ACC112 (cell line): ENCODE results near the gene PRAMEF5.
"Not testable (repeated sequence)": the region's sequence is repeated elsewhere in the genome, so short reads cannot be mapped to it uniquely, and the experiment has no call there.

Experiments used
- H2AFZ ChIP-seq: fragments of 200-600 bp; sonication (generic); one replicate; pipeline ENCODE4 v1.6.0; 2017; ENCODE audit warnings: antibody characterized with exemption, low read length; ENCODE audit not compliant: unreplicated experiment
- H3K27ac ChIP-seq: fragments of 200-600 bp; sonication (generic); 2 replicates; pipeline ENCODE4 v1.5.1; 2014; ENCODE audit warnings: low read depth, mild to moderate bottlenecking, antibody characterized with exemption, low read length, moderate library complexity
- H3K27me3 ChIP-seq: fragments of 200-600 bp; sonication (generic); 2 replicates; pipeline ENCODE4 v1.6.1; 2014; ENCODE audit warnings: mild to moderate bottlenecking, antibody characterized with exemption, low read length, moderate library complexity, mixed read lengths; ENCODE audit not compliant: insufficient read depth
- H3K36me3 ChIP-seq: fragments of 200-600 bp; sonication (generic); 2 replicates; pipeline ENCODE4 v1.6.1; 2016; ENCODE audit warnings: mild to moderate bottlenecking, antibody characterized with exemption, low read length, moderate library complexity, mixed read lengths; ENCODE audit not compliant: insufficient read depth
- H3K4me1 ChIP-seq: fragments of 200-600 bp; sonication (generic); one replicate; pipeline ENCODE4 v1.6.1; 2016; ENCODE audit warnings: low read length, mixed read lengths; ENCODE audit not compliant: insufficient read depth, unreplicated experiment, control insufficient read depth
- H3K4me3 ChIP-seq: fragments of 200-600 bp; sonication (generic); 2 replicates; pipeline ENCODE4 v1.5.1; 2014; ENCODE audit warnings: mild to moderate bottlenecking, low read depth, low read length
- H3K79me2 ChIP-seq: fragments of 200-600 bp; sonication (generic); one replicate; pipeline ENCODE4 v1.6.0; 2016; ENCODE audit warnings: low read length; ENCODE audit not compliant: control insufficient read depth, unreplicated experiment, insufficient read depth

Gene PRAMEF5

DNA sequence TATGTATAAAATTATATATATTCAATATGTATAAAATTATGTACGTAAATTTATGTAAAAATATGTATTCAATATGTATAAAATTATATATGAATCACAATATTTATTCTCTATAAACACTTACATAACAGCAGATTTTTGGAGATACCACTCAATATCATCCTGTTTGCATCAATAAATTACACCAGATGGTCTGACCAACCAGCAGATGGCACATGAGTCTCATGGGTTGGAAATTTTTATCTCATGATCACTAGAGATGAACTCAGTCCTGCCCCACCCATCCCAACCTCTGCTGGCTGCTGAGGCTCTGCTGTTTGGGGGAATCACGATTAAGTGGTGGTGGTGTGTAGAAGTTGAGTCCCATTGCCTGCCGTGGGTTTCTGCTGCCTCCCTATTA is 25.6 kb downstream of the PRAMEF5 start:
- not testable (repeated sequence) for H2AFZ ChIP-seq, H3K4me1 ChIP-seq, H3K4me3 ChIP-seq, H3K79me2 ChIP-seq, H3K36me3 ChIP-seq, H3K27me3 ChIP-seq, H3K27ac ChIP-seq

DNA sequence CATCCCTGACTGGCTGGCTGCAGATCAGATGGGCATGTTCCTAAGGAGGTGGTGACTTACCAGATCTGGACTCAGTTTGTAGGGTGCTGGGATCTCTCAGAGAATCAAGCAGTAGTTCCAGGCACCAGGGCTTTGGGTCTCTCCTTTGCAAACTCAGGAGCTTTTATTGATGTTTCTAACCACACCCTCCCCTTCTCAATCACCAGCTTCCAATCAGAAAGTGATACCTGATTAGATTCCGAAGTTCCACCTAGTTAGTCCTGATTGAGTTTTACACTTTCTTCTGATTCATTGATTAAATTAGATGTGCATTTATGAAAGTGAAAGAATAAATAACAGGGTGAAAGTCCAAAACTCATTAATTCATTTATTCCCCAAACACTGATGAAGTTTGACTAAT is 31.0 kb downstream of the PRAMEF5 start, which contains the start of gene PRAMEF8:
PRAMEF8 (minus strand) TSS at position 101 of the 400 bp plus-strand sequence. CDS start 1,046 bp downstream, outside the sequence.
- H3K36me3 ChIP-seq, H3K27ac ChIP-seq, H3K4me1 ChIP-seq, H3K27me3 ChIP-seq, H3K79me2 ChIP-seq, H3K4me3 ChIP-seq, H2AFZ ChIP-seq: not testable (repeated sequence)

- H3K79me2 ChIP-seq, H3K4me3 ChIP-seq, H3K27me3 ChIP-seq, H3K4me1 ChIP-seq, H2AFZ ChIP-seq, H3K36me3 ChIP-seq, H3K27ac ChIP-seq: not testable (repeated sequence)
Measured at GRCh38 chr1:13289030-13289429, 35.0 kb downstream of the PRAMEF5 start.

DNA sequence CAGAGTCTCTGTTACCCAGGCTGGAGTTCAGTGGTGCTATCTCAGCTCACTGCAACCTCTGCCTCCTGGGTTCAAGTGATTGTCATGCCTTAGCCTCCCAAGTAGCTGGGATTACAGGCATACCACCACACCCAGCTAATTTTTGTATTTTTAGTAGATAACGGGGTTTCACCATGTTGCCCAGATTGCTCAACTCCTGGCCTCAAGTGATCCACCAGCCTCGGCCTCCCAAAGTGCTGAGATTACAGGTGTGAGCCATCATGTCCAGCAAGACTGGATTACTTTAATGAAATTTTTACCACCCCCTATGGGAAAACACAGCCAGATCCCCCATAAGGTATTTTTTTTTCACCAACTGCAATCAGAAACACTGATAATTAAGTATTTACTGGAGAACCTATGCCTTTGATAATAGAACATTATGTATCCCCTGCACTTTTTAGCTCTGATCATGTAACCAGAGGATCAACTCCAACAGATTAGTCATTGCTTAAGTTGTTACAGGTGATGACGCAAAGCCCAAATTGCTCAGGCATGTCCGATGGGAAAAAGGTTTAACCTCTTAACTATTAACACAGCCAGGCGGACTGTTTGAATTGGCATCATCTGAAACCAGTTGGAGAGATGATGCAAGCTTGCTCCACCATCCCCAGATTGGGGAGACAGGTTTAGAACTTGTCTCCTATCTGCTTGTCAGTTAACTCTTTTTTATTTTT is 43.4 kb downstream of the PRAMEF5 start:
- H3K27ac ChIP-seq, H3K4me1 ChIP-seq, H3K79me2 ChIP-seq, H3K27me3 ChIP-seq, H3K36me3 ChIP-seq, H3K4me3 ChIP-seq, H2AFZ ChIP-seq: not testable (repeated sequence)

GRCh38 chr1:13298699-13299098 is 44.7 kb downstream of the PRAMEF5 start:
- H3K27me3 ChIP-seq, H3K79me2 ChIP-seq, H2AFZ ChIP-seq, H3K4me1 ChIP-seq, H3K27ac ChIP-seq, H3K36me3 ChIP-seq, H3K4me3 ChIP-seq: not testable (repeated sequence)

DNA sequence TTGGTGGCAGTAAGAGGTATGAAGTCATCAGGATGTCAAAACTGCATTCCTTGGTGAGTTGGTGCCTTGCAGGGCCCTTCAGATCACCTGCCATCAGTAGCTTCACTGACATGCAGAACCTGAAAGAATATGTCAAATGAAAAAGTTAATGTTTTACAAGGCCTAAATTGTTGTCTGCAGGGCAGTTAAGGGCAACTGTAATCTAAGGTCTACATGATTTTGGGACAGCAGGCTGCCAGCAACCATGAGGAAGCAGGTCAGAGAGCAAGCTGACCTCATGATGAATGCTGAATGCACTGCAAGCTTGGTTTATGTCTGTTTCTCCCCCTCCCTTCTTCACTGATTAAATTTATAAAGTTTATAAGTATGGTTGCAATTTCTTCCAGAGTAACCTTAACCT is 48.2 kb downstream of the PRAMEF5 start:
- H3K27ac ChIP-seq, H3K79me2 ChIP-seq, H2AFZ ChIP-seq, H3K27me3 ChIP-seq, H3K4me1 ChIP-seq, H3K36me3 ChIP-seq, H3K4me3 ChIP-seq: not testable (repeated sequence)

DNA sequence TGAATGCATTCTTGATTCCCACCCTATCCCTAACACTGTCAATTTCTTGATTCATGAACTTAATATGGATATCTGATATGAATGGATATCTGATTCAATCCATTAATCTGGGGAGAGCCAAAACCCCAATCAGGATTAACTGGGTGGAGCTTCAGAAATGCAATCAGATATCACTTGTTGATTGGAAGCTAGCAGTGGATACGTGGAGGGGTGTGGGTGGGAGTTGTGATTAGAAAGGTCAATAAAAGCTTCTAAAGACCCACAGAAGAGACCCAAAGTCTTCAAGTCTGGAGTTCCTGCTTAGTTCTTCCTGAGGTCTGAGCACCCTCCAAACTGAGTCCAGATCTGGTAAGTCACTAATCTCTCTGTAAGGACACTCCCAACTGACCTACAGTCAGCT is 49.2 kb downstream of the PRAMEF5 start, which contains the start of gene PRAMEF33:
PRAMEF33 (plus strand) TSS at position 301 of the 400 bp plus-strand sequence. CDS start 2,416 bp downstream, outside the sequence.
- not testable (repeated sequence) for H3K4me1 ChIP-seq, H3K36me3 ChIP-seq, H3K79me2 ChIP-seq, H3K27me3 ChIP-seq, H3K27ac ChIP-seq, H2AFZ ChIP-seq, H3K4me3 ChIP-seq
